LNCaP clone FGC (cell line): ENCODE data around the gene SCMH1.

Experiments used
- DNase-seq: peaks from one replicate; pipeline ENCODE4 v3.0.0-alpha.2; 2011; ENCODE audit warnings: low read depth
- H3K4me3 ChIP-seq: 2 replicates; pipeline ENCODE4 v1.5.1; 2011; ENCODE audit warnings: mild to moderate bottlenecking, low read depth, low read length, control low read depth
- CTCF ChIP-seq: IDR thresholded peaks from 2 replicates; pipeline ENCODE4 v1.5.1; 2012; ENCODE audit warnings: mild to moderate bottlenecking; ENCODE audit not compliant: control insufficient read depth, insufficient read depth; ENCODE audit errors: extremely low read depth

Gene SCMH1

DNA sequence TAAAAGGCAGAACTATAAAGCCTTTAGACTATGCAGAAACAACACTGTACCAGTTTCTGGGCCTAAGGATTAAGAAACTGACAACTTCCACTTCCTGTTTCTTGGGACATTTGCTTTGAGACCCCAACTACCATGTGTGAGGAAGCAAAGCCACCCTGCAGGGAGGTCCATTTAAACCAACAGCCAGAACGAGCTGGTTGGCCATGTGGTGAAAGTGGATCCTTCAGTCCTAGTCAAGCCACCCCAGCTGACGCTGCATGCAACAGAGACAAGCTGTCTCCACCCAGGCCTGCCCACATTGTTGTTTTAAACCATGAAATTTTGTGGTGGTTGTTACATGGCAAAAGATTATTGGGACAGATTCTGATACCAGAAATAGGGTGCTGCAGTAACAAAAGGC, 188.8 kb downstream of the SCMH1 start:
- TF ChIP-seq CTCF, result no peak
- H3K4me3 ChIP-seq, result no peak overlapping the region
- no peak for DNase-seq

GRCh38 chr1:41051022-41051421, 191.1 kb downstream of the SCMH1 start:
- H3K4me3 ChIP-seq, result no peak overlapping the region
- DNase-seq, result peak; percentile 56
- TF ChIP-seq CTCF, result no peak

- H3K4me3 ChIP-seq, result no peak overlapping the region
- TF ChIP-seq CTCF, result no peak
- DNase-seq, result no peak
Observed at GRCh38 chr1:41048540-41048939, 193.6 kb downstream of the SCMH1 start.

- H3K4me3 ChIP-seq, result peak overlapping the region; percentile 11
- TF ChIP-seq CTCF, result no peak
- peak; percentile 87 for DNase-seq
Observed at GRCh38 chr1:41046347-41046775, 195.7 kb downstream of the SCMH1 start.

DNA sequence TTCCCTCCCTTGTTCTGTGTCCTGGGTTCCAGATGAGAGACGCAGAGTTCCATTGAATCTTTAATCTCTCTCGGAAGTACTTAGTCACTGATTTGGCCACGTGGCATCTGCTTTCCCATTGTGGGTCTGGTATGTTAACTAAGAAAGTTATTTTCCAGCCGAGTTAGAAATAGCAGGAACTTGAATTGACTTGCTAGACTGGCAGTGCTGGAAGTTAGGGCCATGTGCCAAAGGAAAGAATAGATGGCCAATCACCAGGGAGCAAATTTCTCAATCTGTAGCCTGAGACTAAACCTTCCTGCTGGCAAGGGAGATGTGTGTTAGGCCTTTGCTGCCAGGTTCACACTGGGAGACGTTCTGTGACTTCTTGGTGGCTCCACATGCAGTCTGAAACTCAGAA, 196.4 kb downstream of the SCMH1 start:
- H3K4me3 ChIP-seq, result peak overlapping the region; percentile 58
- DNase-seq, result peak; percentile 99
- TF ChIP-seq CTCF, result no peak

GRCh38 chr1:41044187-41044586, 197.9 kb downstream of the SCMH1 start:
- DNase-seq, result peak; percentile 58
- TF ChIP-seq CTCF, result no peak
- H3K4me3 ChIP-seq, result peak overlapping the region; percentile 58

- H3K4me3 ChIP-seq, result no peak overlapping the region
- no peak for DNase-seq
- no peak for TF ChIP-seq CTCF
Observed at GRCh38 chr1:41041614-41042270, 200.4 kb downstream of the SCMH1 start.
